Measurements from ENCODE around the gene N4BP2. TPM values are rescaled to one million over a fixed set of nuclear protein-coding genes. Genes with fewer than 3 reads are reported as not detected.
"Not testable (repeated sequence)": the region's sequence is repeated elsewhere in the genome, so short reads cannot be mapped to it uniquely, and the experiment has no call there.

Gene N4BP2
- total RNA-seq, 1 donor from 2014 or later: 8.9 TPM

DNA sequence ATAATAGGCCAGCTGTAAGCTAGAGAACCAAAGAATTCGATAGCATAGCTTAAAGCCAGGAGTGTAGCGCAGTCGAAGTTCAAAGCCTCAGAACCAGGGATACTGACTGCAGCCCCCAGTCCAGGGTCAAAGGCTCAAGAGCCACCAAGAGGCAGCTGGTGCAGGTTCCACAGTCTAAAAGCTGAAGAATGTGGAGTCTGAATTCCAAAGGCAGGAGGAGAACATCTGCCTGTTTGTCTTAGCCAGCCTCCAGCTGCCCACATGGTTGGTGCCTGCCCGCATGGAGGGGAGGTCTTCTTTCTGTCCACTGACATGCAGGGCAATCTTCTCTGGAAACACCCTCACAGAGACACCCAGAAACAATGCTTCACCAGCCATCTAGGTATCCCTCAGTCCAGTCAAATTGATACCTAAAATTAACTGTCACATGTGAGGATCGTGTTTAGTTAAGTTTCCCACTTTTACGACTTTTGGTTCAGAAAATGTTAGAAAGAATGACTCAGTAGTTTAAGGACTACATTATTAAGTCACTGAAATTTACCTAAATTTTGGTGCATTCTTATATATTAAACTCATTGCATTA is 87.4 kb downstream of the N4BP2 start:
- DNase-seq (ENCODE audit: low spot score) (no peak), ATAC-seq (no peak)
- intact Hi-C loops (cut with DNase I): no loop called here

GRCh38 chr4:40144716-40145115 is 88.1 kb downstream of the N4BP2 start:
- DNase-seq (ENCODE audit: low spot score): no peak
- intact Hi-C loops (cut with DNase I): no loop called here
- no peak for ATAC-seq

DNA sequence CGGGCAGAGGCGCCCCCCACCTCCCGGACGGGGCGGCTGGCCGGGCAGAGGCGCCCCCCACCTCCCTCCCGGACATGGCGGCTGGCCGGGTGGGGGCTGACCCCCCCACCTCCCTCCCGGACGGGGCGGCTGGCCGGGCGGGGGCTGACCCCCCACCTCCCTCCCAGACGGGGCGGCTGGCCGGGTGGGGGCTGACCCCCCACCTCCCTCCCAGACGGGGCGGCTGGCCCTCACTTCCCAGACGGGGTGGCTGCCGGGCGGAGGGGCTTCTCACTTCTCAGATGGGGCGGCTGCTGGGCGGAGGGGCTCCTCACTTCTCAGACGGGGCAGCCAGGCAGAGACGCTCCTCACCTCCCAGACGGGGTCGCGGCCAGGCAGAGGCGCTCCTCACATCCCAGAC is 90.8 kb downstream of the N4BP2 start:
- ATAC-seq; DNase-seq (ENCODE audit: low spot score); intact Hi-C loops (cut with DNase I): not testable (repeated sequence)

DNA sequence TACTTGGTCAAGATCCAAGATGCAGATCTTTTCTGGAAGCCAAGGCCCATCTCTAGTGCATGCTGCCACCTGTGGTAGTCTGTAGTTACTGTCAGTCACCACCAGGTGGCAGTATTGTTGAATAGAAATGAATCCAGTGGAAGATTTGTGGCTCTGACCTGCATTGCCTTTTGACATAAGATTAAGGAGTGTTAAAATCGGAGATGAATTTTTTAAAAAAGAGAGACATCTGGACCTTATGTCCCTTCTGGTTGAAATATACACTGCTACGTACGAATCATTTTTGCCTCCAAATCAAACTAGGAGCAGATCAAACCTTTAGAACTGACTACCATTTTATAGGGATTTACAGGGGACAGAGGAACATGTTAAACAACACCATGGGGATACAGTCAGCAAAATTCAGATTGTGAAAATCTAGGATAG is 93.3 kb downstream of the N4BP2 start:
- peak; percentile 62 for DNase-seq (ENCODE audit: low spot score)
- ATAC-seq: peak; percentile 68
- intact Hi-C loops (cut with DNase I): no loop called here

- DNase-seq (ENCODE audit: low spot score): no peak
- no peak for ATAC-seq
- intact Hi-C loops (cut with DNase I): no loop called here
These were observed 94.3 kb downstream of the N4BP2 start for GRCh38 chr4:40150932-40151331.

DNA sequence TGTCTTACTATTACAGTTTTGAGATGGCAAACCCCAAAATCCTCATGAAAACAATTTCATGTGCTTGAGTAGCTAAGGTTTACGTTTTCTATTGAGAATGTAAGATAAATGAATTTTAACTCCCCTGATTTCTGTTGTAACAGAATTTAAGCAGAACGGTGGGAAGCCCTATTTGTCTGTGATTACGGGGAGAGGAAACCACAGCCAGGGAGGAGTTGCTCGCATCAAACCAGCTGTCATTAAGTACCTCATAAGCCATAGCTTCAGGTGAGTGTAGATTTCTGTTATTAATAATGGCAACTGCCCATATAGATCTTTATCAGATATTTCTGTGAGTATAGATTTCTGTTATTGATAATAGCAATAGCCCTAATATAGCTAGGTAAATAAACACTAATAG is 96.0 kb downstream of the N4BP2 start:
- DNase-seq (ENCODE audit: low spot score): no peak
- intact Hi-C loops (cut with DNase I): no loop called here
- ATAC-seq: no peak

DNA sequence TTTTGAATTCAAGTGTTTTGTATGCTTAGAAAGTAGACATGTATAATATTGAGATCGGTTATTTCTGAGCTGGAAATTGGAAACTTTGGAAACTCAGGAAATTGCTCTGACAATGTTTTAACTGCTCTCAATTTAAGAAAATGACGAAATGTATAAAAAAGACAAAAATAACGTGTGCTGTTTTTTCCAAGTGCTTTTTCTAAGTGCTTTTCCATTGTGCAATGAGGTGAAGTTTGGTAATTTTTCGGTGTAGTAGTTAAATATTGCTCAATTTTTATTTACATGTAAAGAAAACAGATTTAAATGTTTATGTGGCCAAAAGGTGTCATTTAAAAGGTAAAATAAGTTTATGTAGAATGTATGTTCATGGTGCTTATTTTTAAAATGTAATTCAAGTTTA is 100.8 kb downstream of the N4BP2 start:
- ATAC-seq (no peak), DNase-seq (ENCODE audit: low spot score) (no peak)
- intact Hi-C loops (cut with DNase I): no loop called here

GRCh38 chr4:40160258-40160657 is 103.6 kb downstream of the N4BP2 start:
- no peak for ATAC-seq
- intact Hi-C loops (cut with DNase I): no loop called here
- no peak for DNase-seq (ENCODE audit: low spot score)

- no peak for DNase-seq (ENCODE audit: low spot score)
- ATAC-seq: no peak
- intact Hi-C loops (cut with DNase I): no loop called here
These were observed 107.8 kb downstream of the N4BP2 start for GRCh38 chr4:40164459-40164858.

DNA sequence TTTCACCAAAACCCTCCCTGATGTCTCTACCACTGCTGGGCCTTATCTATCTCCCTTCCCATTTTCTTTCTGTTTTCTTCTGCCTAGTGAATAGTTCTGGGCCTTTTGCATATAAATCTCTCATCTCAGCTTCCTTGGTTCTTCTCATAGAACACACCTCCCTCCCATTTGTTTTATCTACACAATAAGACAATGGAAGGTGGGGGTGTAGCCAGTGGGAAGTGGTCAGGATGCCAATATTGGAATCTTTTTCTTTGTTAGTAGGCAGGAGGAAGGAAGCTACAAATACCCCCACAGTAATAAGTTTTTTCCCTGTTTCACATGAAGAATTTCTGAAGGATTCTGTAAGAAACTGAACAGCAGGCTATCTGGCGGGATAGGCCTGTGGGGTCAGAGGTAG is 109.3 kb downstream of the N4BP2 start:
- ATAC-seq (no peak), DNase-seq (ENCODE audit: low spot score) (no peak)

GRCh38 chr4:40168070-40168469 is 111.4 kb downstream of the N4BP2 start:
- ATAC-seq (no peak), DNase-seq (ENCODE audit: low spot score) (no peak)
- intact Hi-C loops (cut with DNase I): no loop called here

More for the DNA sequence above, 109.3 kb downstream of the N4BP2 start:
- intact Hi-C loops (cut with DNase I): no loop called here

DNA sequence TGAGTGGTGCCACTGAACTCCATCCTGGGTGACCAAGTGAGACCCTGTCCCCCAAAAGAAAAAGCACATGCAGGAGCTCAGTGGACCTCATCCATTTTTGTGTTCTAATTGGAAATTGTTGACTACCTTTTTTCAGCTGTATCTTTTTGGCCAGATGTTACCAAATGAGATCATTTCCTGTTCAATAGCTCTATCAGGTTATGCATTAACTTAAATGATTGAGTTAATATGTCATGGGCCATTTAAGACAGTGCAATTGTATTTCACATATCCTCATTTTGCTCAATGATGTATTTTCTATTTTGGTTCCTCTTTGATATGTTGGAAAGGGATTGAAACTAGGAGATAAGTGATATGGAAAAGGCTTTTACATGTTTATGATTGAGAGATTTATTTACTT is 113.9 kb downstream of the N4BP2 start:
- no peak for DNase-seq (ENCODE audit: low spot score)
- intact Hi-C loops (cut with DNase I): no loop called here
- ATAC-seq: no peak

DNA sequence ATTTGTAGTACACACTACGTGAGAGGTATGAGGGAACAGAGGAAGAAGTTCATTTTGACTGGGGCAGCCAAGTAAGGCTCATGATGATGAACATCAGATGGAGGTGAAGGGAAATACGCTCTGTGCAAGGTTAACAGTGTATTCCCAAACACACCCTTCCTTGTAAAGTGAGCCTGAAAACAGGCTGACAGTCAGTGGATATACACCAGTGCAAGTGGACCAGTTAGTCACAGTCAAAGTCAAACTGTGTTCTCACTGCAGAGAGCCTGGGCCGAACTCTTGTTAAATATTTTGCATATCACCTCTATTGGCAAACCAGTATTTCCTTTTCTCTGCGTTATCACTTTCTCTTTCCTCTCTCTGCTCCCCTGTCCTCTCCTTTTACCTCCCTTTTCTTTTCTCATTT is 116.8 kb downstream of the N4BP2 start:
- no peak for ATAC-seq
- intact Hi-C loops (cut with DNase I): no loop called here
- DNase-seq (ENCODE audit: low spot score): no peak

DNA sequence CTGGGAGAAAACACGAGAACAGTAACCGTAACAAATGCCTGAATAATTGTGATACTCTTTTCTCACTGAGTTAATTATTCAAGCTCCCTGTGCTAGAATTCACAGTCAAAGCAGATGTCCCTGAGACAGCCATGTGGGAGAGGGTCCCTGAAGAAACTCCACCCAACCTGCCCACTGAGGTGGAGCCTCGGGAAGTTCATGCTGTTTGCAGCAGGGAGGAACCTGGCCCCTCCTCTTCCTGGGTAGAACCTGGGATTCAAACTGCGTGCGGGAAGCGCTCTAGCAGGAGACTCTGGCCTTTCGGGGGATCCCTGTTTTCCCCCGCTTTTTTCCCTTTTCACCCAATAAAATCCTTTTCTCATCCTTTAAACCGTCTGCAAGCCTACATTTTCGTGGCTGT is 120.0 kb downstream of the N4BP2 start:
- DNase-seq (ENCODE audit: low spot score) (no peak), ATAC-seq (no peak)
- intact Hi-C loops (cut with DNase I): no loop called here

GRCh38 chr4:40177591-40177990 is 120.9 kb downstream of the N4BP2 start:
- DNase-seq (ENCODE audit: low spot score): no peak
- intact Hi-C loops (cut with DNase I): no loop called here
- no peak for ATAC-seq

DNA sequence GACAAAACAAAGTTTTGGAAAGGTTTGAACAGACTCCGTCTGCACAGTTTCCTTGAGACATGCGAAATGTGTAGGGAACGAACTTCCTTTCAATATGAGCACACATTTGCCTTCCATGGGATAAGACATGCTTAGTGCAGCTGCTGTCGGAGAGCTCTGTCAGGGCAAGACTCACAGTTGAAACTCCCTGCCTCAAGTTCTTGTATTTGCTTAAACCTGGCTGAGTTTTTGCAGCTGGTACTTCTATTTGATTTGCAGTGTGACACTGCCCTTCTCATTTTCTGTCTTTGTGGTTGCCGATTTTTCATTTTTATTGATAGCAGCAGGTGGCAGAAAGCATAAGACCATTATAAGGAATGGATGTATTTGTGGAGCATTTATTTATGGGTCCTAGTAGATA is 122.0 kb downstream of the N4BP2 start:
- ATAC-seq (no peak), DNase-seq (ENCODE audit: low spot score) (no peak)
- intact Hi-C loops (cut with DNase I): no loop called here

DNA sequence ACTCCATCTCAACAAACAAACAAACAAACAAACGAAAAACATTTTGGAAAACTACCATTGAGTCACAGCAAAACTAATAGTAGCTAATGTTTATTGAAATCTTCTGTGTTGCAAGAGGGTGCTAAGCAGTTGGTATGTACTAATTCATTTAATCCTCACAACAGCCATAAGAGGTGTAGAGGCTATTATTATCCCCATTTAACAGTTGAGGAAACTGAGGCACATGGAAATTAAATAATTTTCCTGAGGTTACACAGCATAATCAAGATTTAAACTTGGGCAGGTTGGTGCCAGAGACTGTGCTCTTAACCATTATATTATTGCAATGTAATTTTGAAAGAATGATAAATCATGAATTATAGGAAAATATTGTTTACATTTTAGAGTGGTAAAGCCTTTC is 122.7 kb downstream of the N4BP2 start:
- intact Hi-C loops (cut with DNase I): no loop called here
- ATAC-seq (no peak), DNase-seq (ENCODE audit: low spot score) (no peak)

DNA sequence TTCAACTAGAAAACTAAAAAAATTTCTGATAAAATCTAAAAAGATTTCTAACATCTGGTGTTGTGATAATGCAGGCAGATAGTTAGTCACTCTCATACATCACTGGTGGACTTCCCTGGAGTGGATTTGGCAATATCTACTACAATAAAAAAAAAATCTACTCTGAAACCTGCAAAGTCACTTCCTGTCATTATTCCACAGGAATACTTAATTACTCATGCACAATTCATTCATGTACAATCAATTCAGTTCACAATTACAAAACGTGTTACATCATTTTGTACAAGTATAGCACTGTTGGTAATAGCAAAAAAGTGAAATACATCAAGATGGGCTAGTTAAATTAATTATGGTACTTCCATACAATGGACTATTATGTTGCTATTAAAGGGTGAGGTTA is 123.7 kb downstream of the N4BP2 start:
- no peak for ATAC-seq
- DNase-seq (ENCODE audit: low spot score): no peak
- intact Hi-C loops (cut with DNase I): no loop called here

- DNase-seq (ENCODE audit: low spot score) (no peak), ATAC-seq (no peak)
- intact Hi-C loops (cut with DNase I): no loop called here
These were observed 125.4 kb downstream of the N4BP2 start for GRCh38 chr4:40182001-40182400.

- DNase-seq (ENCODE audit: low spot score) (no peak), ATAC-seq (no peak)
- intact Hi-C loops (cut with DNase I): no loop called here
These were observed 126.3 kb downstream of the N4BP2 start for GRCh38 chr4:40182954-40183353.

DNA sequence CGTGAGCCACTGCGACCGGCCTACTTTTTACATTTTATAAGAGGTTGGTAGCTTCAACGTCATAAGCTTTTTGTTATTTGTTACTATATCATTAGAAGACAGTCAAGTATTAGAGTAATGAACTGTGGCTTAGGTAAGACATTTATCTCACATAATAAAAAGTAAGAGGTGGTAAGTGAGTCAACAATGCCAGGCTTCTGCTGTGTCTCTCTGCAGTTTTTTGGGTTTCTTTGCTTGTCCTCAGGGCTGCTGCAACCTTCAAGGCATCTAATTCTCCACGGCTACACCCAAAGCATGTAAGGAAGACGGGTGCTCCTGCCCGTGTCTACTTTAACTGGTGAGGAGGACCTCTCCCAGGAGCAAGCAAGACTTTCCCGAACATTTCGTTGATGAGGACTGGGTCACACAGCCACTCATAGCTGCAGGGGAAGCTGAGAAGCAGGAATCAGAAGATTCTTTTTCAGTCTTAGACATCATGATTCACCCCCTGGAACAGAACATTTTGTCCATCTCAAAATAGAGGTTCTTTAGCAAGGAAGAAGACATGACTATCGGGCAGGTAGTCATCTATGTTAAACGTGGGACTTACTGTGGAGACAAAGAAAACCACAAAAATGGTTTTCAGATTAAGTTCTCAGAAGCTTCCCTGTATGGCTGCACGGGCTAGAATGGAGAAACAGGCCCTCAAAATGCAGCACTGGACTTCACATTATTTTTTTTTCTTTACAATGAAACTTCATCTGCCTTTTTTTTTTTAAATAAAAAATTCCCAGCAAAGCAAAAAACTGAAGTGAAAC is 127.2 kb downstream of the N4BP2 start:
- ATAC-seq (no peak), DNase-seq (ENCODE audit: low spot score) (no peak)
- intact Hi-C loops (cut with DNase I): no loop called here

Data from sciatic nerve (tissue), 2 donors.